OCI-LY3 (cell line): ENCODE data around the gene CNDP1.

ENCODE experiments used
- H2AFZ ChIP-seq: fragments of 200-600, 300-600 bp; shearing (Covaris generic); 2 replicates; pipeline ENCODE4 v1.6.0; 2014; ENCODE audit warnings: antibody characterized with exemption, low read depth, low read length
- H3K27ac ChIP-seq: fragments of 200-600, 300-600 bp; sonication (generic); 2 replicates; pipeline ENCODE4 v1.5.1; 2014; ENCODE audit warnings: mild to moderate bottlenecking, low read length, moderate library complexity, mixed read lengths
- H3K27me3 ChIP-seq: fragments of 200-600, 300-600 bp; sonication (generic); 2 replicates; pipeline ENCODE4 v1.6.1; 2014; ENCODE audit warnings: low read depth, low read length, mixed read lengths
- H3K36me3 ChIP-seq: fragments of 200-600, 300-600 bp; sonication (generic); replicated peaks from 2 replicates; pipeline ENCODE3; 2014; ENCODE audit warnings: low read depth, low read length, mixed read lengths
- H3K4me1 ChIP-seq: fragments of 300-600, 200-600 bp; sonication (generic); 2 replicates; pipeline ENCODE4 v1.6.1; 2014; ENCODE audit warnings: low read length, mixed read lengths
- H3K4me2 ChIP-seq: fragments of 200-600, 300-600 bp; sonication (generic); 2 replicates; pipeline ENCODE4 v1.6.1; 2014; ENCODE audit warnings: low read length, mixed read lengths
- H3K4me3 ChIP-seq: fragments of 300-600, 200-600 bp; sonication (generic); 2 replicates; pipeline ENCODE4 v1.5.1; 2014; ENCODE audit warnings: antibody characterized with exemption, mild to moderate bottlenecking, low read length, moderate library complexity
- H3K79me2 ChIP-seq: fragments of 300-600, 200-600 bp; shearing (Covaris generic); 2 replicates; pipeline ENCODE4 v1.6.1; 2014; ENCODE audit warnings: mild to moderate bottlenecking, low read length, mixed read lengths
- H3K9ac ChIP-seq: fragments of 300-600, 200-600 bp; shearing (Covaris generic); 2 replicates; pipeline ENCODE4 v1.6.0; 2014; ENCODE audit warnings: mild to moderate bottlenecking, low read length, moderate library complexity
- H3K9me3 ChIP-seq: fragments of 200-600, 300-600 bp; shearing (Covaris generic); 2 replicates; pipeline ENCODE4 v1.6.1; 2014; ENCODE audit warnings: low read length, mixed read lengths; ENCODE audit not compliant: insufficient read depth
- H4K20me1 ChIP-seq: fragments of 200-600, 300-600 bp; sonication (generic); 2 replicates; pipeline ENCODE4 v1.6.1; 2016; ENCODE audit warnings: low read length, mixed read lengths; ENCODE audit not compliant: insufficient read depth
- CTCF ChIP-seq: fragments of 200-600, 300-600 bp; sonication (generic); IDR thresholded peaks from 2 replicates; pipeline ENCODE4 v1.5.1; 2014; ENCODE audit warnings: antibody characterized with exemption, low read length, low read depth
- EZH2phosphoT487 ChIP-seq: fragments of 200-600 bp; shearing (Covaris generic); IDR thresholded peaks from 2 replicates; pipeline ENCODE4 v1.6.1; 2018; ENCODE audit warnings: antibody characterized with exemption, mixed run types, low read depth

The CNDP1 gene

GRCh38 chr18:74582642-74583041, 48.3 kb downstream of the CNDP1 start:
- Histone ChIP-seq H3K4me2 (no peak overlapping the region), H4K20me1 (no peaks in the 10 kb centered on the region), H3K79me2 (no peaks in the 10 kb centered on the region), H3K27me3 (peaks cover 39% of the 10 kb centered on the region), H3K9me3 (no peaks in the 10 kb centered on the region), H3K4me1 (no peaks in the 10 kb centered on the region), H3K4me3 (no peak overlapping the region), H3K36me3 (no peaks in the 10 kb centered on the region), H3K27ac (no peak overlapping the region), H3K9ac (no peak overlapping the region), H2AFZ (no peak overlapping the region)
- TF ChIP-seq CTCF (no peak), EZH2phosphoT487 (no peak)

- Histone ChIP-seq H3K9ac (no peak overlapping the region), H3K27me3 (0 out of 2 replicates have a peak, but pooled peaks cover 3% of the 10 kb centered on the region), H3K4me2 (no peak overlapping the region), H4K20me1 (no peaks in the 10 kb centered on the region), H2AFZ (no peak overlapping the region), H3K9me3 (no peaks in the 10 kb centered on the region), H3K4me1 (peaks cover 10% of the 10 kb centered on the region), H3K27ac (no peak overlapping the region), H3K79me2 (no peaks in the 10 kb centered on the region), H3K36me3 (peaks cover 8% of the 10 kb centered on the region), H3K4me3 (no peak overlapping the region)
- TF ChIP-seq CTCF (no peak), EZH2phosphoT487 (no peak)
Measured at GRCh38 chr18:74587441-74587840, 53.1 kb downstream of the CNDP1 start.

- Histone ChIP-seq H3K4me2 (no peak overlapping the region), H2AFZ (no peak overlapping the region), H3K36me3 (peaks cover 24% of the 10 kb centered on the region), H4K20me1 (no peaks in the 10 kb centered on the region), H3K79me2 (no peaks in the 10 kb centered on the region), H3K4me3 (no peak overlapping the region), H3K27me3 (0 out of 2 replicates have a peak, but pooled peaks cover 3% of the 10 kb centered on the region), H3K9me3 (no peaks in the 10 kb centered on the region), H3K9ac (no peak overlapping the region), H3K4me1 (peaks cover 10% of the 10 kb centered on the region), H3K27ac (no peak overlapping the region)
- TF ChIP-seq CTCF (no peak), EZH2phosphoT487 (no peak)
Measured at GRCh38 chr18:74589021-74589420, 54.7 kb downstream of the CNDP1 start.

- H3K27me3 ChIP-seq = 0 out of 2 replicates have a peak, but pooled peaks cover 3% of the 10 kb centered on the region
- no peak overlapping the region for H3K4me2 ChIP-seq
- no peaks in the 10 kb centered on the region for H3K9me3 ChIP-seq
- no peaks in the 10 kb centered on the region for H4K20me1 ChIP-seq
- H3K79me2 ChIP-seq = peaks cover 3% of the 10 kb centered on the region
- H3K27ac ChIP-seq = no peak overlapping the region
- no peak for TF ChIP-seq EZH2phosphoT487
- no peak for TF ChIP-seq CTCF
- no peak overlapping the region for H3K4me3 ChIP-seq
- H3K36me3 ChIP-seq = peaks cover 32% of the 10 kb centered on the region
- H3K4me1 ChIP-seq = peaks cover 10% of the 10 kb centered on the region
- no peak overlapping the region for H3K9ac ChIP-seq
- H2AFZ ChIP-seq = no peak overlapping the region
Measured at GRCh38 chr18:74589811-74590210, 55.5 kb downstream of the CNDP1 start.
